GM10266 (cell line): Measurements from ENCODE around the gene SHC1.

Experiments
- DNase-seq: peaks from one replicate; pipeline ENCODE4 v3.0.0; 2012; ENCODE audit errors: extremely low spot score
- CTCF ChIP-seq: IDR thresholded peaks from 2 replicates; pipeline ENCODE4 v1.5.1; 2012; ENCODE audit warnings: mild to moderate bottlenecking, low read depth; ENCODE audit not compliant: control insufficient read depth, insufficient read depth; ENCODE audit errors: missing control alignments

SHC1 gene

GRCh38 chr1:154937085-154937987 is 33.2 kb downstream of the SHC1 start:
- DNase-seq = peak; percentile 83
- no peak for TF ChIP-seq CTCF

DNA sequence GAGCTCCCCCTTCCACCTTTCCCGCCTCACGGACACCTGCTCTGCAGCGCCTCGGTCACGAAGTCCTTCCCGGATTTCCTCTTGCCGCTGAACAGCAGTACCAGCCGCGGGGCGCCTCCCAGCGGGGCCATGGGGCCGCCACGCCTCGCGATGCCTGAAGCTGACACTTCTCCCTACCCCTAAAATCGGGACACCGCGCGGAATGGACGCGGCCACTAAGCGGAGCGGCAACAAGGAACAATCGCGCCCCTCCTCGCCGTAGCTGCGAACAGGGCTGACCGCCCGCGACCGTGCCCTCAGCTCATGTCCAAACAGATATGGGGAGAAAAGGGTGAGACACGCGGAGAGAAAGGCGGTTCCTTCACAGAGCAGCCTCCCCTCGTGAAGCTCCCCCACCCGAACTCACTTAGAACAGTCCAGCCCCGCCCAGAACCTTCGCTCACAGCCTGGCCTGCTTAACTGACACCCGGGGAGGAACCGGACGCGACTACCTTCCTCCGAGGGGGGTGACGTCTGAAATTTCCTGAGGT is 33.9 kb downstream of the SHC1 start, which contains the start of gene PMVK:
TSS of gene PMVK (minus strand) at position 165 of the 530 bp plus-strand sequence. CDS start at position 131, 34 bp downstream.
- TF ChIP-seq CTCF = peak; percentile 57
- DNase-seq = peak; percentile 91

- no peak for TF ChIP-seq CTCF
- DNase-seq = no peak
Measured at GRCh38 chr1:154935749-154936554, 34.6 kb downstream of the SHC1 start.

- no peak for TF ChIP-seq CTCF
Measured at GRCh38 chr1:154934358-154934948, 36.1 kb downstream of the SHC1 start.

GRCh38 chr1:154931940-154932487 is 38.5 kb downstream of the SHC1 start:
- TF ChIP-seq CTCF = no peak
- DNase-seq = no peak

More at GRCh38 chr1:154934358-154934948, 36.1 kb downstream of the SHC1 start:
- no peak for DNase-seq

DNA sequence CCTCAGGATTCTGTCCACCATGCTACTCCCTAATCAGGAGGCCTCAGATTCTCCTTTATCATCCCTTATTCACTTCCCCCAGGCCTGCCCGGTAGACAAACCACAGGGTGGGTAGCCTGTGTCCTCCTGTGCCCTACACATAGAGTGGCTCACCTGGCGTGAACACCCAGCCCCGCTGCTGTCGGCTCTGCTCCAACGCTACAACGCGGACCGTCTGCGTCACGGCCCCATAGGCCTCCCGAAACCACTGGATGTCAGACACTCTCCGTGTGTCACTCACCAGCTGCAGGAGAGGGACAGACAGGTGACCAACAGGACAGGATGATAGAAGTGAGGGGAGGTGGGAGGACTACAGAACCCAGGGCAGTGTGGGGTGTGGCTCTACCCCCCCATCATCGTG is 44.3 kb downstream of the SHC1 start:
- TF ChIP-seq CTCF = no peak
- DNase-seq = no peak
